B cell (primary cell): ENCODE results near the gene ARMH3. TPM values are rescaled to one million over a fixed set of nuclear protein-coding genes. Genes with fewer than 3 reads are reported as not detected.

Source experiments
- ATAC-seq: fragments of 200-7000 bp; cut with Tn5 transposase; one replicate; pipeline ENCODE4 v1.10.0; 2021; ENCODE audit warnings: low read depth, mild to moderate bottlenecking, moderate number of reproducible peaks, moderate library complexity
- CTCF ChIA-PET: fragments of 350-600 bp; sonication (Branson Sonifier 250); formaldehyde crosslinking; loops from one replicate; lab custom pipeline; 2021; ENCODE audit warnings: antibody characterized with exemption, inconsistent platforms; lab: Charles Lee
- POLR2A ChIA-PET: fragments of 350-600 bp; sonication (Branson Sonifier 250); formaldehyde crosslinking; loops from one replicate; lab custom pipeline; 2021; ENCODE audit warnings: antibody characterized with exemption; lab: Charles Lee
- DNase-seq: peaks from one replicate; pipeline ENCODE4 v3.0.0; 2013
- H2AFZ ChIP-seq: 2 replicates; pipeline ENCODE4 v1.6.1; 2012; ENCODE audit warnings: mild to moderate bottlenecking, low read depth, low read length; ENCODE audit not compliant: insufficient read depth, poor library complexity, severe bottlenecking
- H3K27ac ChIP-seq, 2 donors: 1 replicate in 1 of 2; 2 replicates in 1 of 2; pipeline ENCODE4 v1.5.1; 2012 to 2013; ENCODE audit warnings: low read length in 2 of 2, mild to moderate bottlenecking in 2 of 2, moderate library complexity in 1 of 2
- H3K27me3 ChIP-seq, 4 experiments: fragments of 200-600 bp in 1 of 4; sonication (generic) in 1 of 4; replicated peaks in 1 of 4; 1 replicate in 2 of 4; 2 replicates in 2 of 4; pipeline versions ENCODE4 v1.6.1 to v1.7.0; 2013 to 2016; ENCODE audit warnings: low read length in 3 of 4, mild to moderate bottlenecking in 2 of 4, mixed read lengths in 1 of 4, moderate library complexity in 1 of 4; ENCODE audit not compliant: insufficient read depth in 4 of 4, control insufficient read depth in 3 of 4; ENCODE audit errors: control extremely low read depth in 1 of 4
- H3K36me3 ChIP-seq, 2 experiments: replicated peaks in 1 of 2; 1 replicate in 1 of 2; 2 replicates in 1 of 2; pipeline versions ENCODE4 v1.6.1 to v1.7.1; 2013; ENCODE audit warnings: low read length in 1 of 2; ENCODE audit not compliant: insufficient read depth in 2 of 2, control insufficient read depth in 1 of 2; ENCODE audit errors: control extremely low read depth in 1 of 2, extremely low read depth in 1 of 2
- H3K4me1 ChIP-seq, 2 donors: fragments of 200-600 bp in 1 of 2; sonication (generic) in 1 of 2; 1 replicate in 1 of 2; 2 replicates in 1 of 2; pipeline versions ENCODE4 v1.5.1 to v1.6.1; 2013 to 2017; ENCODE audit warnings: low read length in 2 of 2; ENCODE audit not compliant: control insufficient read depth in 2 of 2, insufficient read depth in 2 of 2
- H3K4me2 ChIP-seq: replicated peaks from 2 replicates; pipeline ENCODE3; 2012; ENCODE audit warnings: mild to moderate bottlenecking, low read depth, low read length; ENCODE audit not compliant: poor library complexity, severe bottlenecking
- H3K4me3 ChIP-seq, 5 experiments: fragments of 200-600 bp in 1 of 5; sonication (generic) in 1 of 5; 1 replicate in 3 of 5; 2 replicates in 2 of 5; pipeline versions ENCODE4 v1.5.1 to v1.7.0; 2011 to 2016; ENCODE audit warnings: low read length in 4 of 5, mild to moderate bottlenecking in 4 of 5, low read depth in 2 of 5, control low read depth in 1 of 5, moderate library complexity in 1 of 5; ENCODE audit not compliant: insufficient read depth in 1 of 5; ENCODE audit errors: control extremely low read depth in 1 of 5, extremely low read depth in 1 of 5
- H3K79me2 ChIP-seq: fragments of 200-600 bp; sonication (generic); one replicate; pipeline ENCODE4 v1.6.0; 2016; ENCODE audit warnings: low read length; ENCODE audit not compliant: control insufficient read depth, insufficient read depth
- H3K9ac ChIP-seq: fragments of 200-600 bp; sonication (generic); 2 replicates; pipeline ENCODE4 v1.6.1; 2017; ENCODE audit warnings: mild to moderate bottlenecking, low read length, moderate library complexity
- H3K9me3 ChIP-seq, 3 donors: one replicate each; pipeline versions ENCODE4 v1.6.1 to v1.7.1; 2013; ENCODE audit warnings: low read length in 2 of 3; ENCODE audit not compliant: control insufficient read depth in 2 of 3, insufficient read depth in 1 of 3; ENCODE audit errors: control extremely low read depth in 1 of 3
- H4K20me1 ChIP-seq: 2 replicates; pipeline ENCODE4 v1.6.0; 2012; ENCODE audit warnings: mild to moderate bottlenecking, low read length; ENCODE audit not compliant: insufficient read depth, control insufficient read depth, poor library complexity, severe bottlenecking
- H3K27ac Mint-ChIP-seq: one replicate; pipeline ENCODE4 v1.8.0; 2021; ENCODE audit warnings: mixed read lengths
- H3K27me3 Mint-ChIP-seq: one replicate; pipeline ENCODE4 v1.8.0; 2021; ENCODE audit warnings: mixed read lengths
- H3K4me1 Mint-ChIP-seq: one replicate; pipeline ENCODE4 v1.8.0; 2021; ENCODE audit warnings: mixed read lengths
- H3K4me3 Mint-ChIP-seq: one replicate; pipeline ENCODE4 v1.8.0; 2021; ENCODE audit warnings: mixed read lengths
- H3K9me3 Mint-ChIP-seq: one replicate; pipeline ENCODE4 v1.8.0; 2022; ENCODE audit warnings: mixed read lengths; ENCODE audit not compliant: insufficient read depth
- CTCF ChIP-seq: fragments of 200-600 bp; IDR thresholded peaks from one replicate; pipeline ENCODE4 v1.8.0; 2022; ENCODE audit warnings: antibody characterized with exemption, mild to moderate bottlenecking
- EZH2 ChIP-seq: IDR thresholded peaks from 2 replicates; pipeline ENCODE4 v1.6.1; 2012; ENCODE audit warnings: borderline replicate concordance, low read depth, mild to moderate bottlenecking, moderate library complexity, low read length; ENCODE audit not compliant: insufficient read depth, poor library complexity, severe bottlenecking
- WGBS: methylation state at CpG from one replicate; pipeline ENCODE4 v1.1.5; 2013; ENCODE audit warnings: missing lambda C conversion rate; ENCODE audit not compliant: insufficient coverage; 5-methylcytosine and 5-hydroxymethylcytosine counted together
- intact Hi-C: fragments of 100-400 bp; cut with micrococcal nuclease; formaldehyde crosslinking; loops from one replicate; pipeline ENCODE4 v1.10.0; 2022
- polyA plus RNA-seq: library from polyadenylated mRNA; depleted of rRNA; stranded (reverse); fragments of >200 nt; gene quantifications from 2 replicates; pipeline ENCODE4 v1.2.3, GENCODE V29; 2012
- total RNA-seq, 2 donors: library from RNA; stranded (reverse); fragments of 120-200 nt in 1 of 2; gene quantifications; 1 replicate in 1 of 2; 2 replicates in 1 of 2; pipeline versions ENCODE4 v1.2.3 to v1.2.4, GENCODE V29; 2013 to 2022

Gene ARMH3
- total and polyA plus RNA-seq, 2 donors (not counting 1 experiment from before 2014, with no cell fraction given): 33.4 to 40.7 TPM

DNA sequence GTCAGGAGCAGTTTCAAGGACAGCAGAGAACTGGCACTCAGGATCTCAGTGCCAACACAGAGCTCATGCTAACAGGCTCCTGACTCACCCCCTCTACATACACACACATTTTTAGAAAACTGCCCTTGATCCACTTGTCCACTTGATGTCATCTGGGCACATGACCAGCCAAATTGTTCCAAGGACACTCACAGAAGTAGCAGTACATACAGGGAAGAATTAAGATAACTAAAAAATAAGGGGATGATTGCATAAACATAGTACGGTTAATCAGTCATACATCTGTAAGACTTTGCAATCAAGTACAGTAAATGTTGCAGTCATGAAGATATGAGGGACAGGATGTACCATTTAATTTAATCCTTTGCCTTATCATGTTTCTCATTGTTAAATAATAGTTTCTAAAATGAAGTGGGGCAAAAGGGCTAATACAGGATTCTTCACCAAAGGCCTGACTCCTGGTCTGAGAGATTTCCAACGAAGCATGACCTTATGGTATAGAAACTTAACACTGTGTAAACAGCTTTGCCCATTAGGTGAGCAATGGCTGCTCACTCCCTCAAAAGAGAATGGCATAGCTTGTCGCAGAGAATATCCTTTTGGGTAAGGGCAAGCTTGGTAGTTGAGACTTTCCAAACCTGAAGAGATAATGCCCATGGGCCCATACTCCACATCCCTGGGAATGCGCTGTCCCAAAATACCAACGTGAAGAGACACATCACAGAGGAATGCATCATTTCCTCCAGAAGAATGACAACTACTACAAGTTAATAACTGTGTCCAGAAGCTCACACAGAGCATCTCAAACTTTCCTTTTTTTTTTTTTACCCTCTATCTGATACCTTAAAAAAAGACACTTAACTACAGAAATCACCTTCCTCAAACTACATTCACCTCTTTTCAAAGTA lies 94.1 kb downstream of the ARMH3 start:
- ChIA-PET CTCF (interaction anchor here (0.6 to 2.2 kb wide), 6 partner anchors 9 to 121 kb away, joined by 3 to 9 read pairs (median 4); no protein-coding TSS in a partner anchor), POLR2A (no interaction called here)
- Histone ChIP-seq H3K9me3 (no peaks in the 10 kb centered on the region), H3K9ac (no peak overlapping the region), H3K79me2 (peaks cover 6% of the 10 kb centered on the region), H3K36me3 (peaks cover 3 to 14% of the 10 kb centered on the region in 2 experiments), H2AFZ (no peak overlapping the region), H3K4me1 (peaks cover 35 to 51% of the 10 kb centered on the region in 2 donors), H3K27me3 (no peaks in the 10 kb centered on the region), H3K4me3 (no peak overlapping the region), H3K27ac (peak overlapping the region in 1 of 2 donors; percentile 60), H4K20me1 (no peaks in the 10 kb centered on the region), H3K4me2 (no peak overlapping the region)
- H3K27ac Mint-ChIP-seq: peak overlapping the region; percentile 65
- DNase-seq: no peak
- peaks cover 58% of the 10 kb centered on the region for H3K4me1 Mint-ChIP-seq
- ATAC-seq: no peak
- no peak overlapping the region for H3K4me3 Mint-ChIP-seq
- intact Hi-C loops: no loop called here
- WGBS: 80% methylated on average over 3 of the region's 5 CpGs
- H3K27me3 Mint-ChIP-seq: no peaks in the 10 kb centered on the region
- H3K9me3 Mint-ChIP-seq: no peaks in the 10 kb centered on the region
- TF ChIP-seq EZH2: no peak
- no peak for TF ChIP-seq CTCF

DNA sequence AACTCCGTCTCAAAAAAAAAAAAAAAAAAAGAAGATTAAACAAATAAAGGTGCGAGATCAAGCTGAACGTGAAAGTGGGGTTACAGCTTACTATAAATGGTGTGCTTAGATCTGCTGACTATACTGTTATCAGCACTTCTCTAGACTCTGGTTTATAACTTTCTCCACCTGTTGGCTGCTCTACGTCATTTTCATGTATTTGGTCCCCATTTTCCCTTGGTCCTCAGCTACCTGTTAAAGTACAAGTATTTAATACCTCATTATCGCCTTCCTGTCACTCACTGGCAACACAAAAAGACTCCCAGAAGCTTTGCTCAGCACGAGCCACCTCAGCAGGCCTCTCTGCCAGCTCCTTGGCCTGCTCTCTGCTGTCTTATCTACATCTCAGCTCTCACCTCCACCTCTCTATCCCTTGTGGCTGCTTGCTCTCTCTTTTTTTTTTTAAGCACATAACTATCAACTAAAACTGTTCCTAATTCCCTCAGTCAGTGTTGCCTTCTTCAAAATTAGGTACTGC lies 95.0 kb downstream of the ARMH3 start:
- Histone ChIP-seq H4K20me1 (no peaks in the 10 kb centered on the region), H3K79me2 (peaks cover 6% of the 10 kb centered on the region), H3K9me3 (no peaks in the 10 kb centered on the region), H3K4me3 (no peak overlapping the region), H3K9ac (no peak overlapping the region), H3K27me3 (no peaks in the 10 kb centered on the region), H3K36me3 (peaks cover 3 to 14% of the 10 kb centered on the region in 2 experiments), H2AFZ (no peak overlapping the region), H3K27ac (peak overlapping the region in 1 of 2 donors; percentile 60), H3K4me2 (no peak overlapping the region), H3K4me1 (peaks cover 26 to 42% of the 10 kb centered on the region in 2 donors)
- Mint-ChIP-seq H3K4me1 (peaks cover 53% of the 10 kb centered on the region), H3K27ac (peak overlapping the region; percentile 27), H3K9me3 (no peaks in the 10 kb centered on the region), H3K4me3 (no peak overlapping the region), H3K27me3 (no peaks in the 10 kb centered on the region)
- TF ChIP-seq EZH2 (no peak), CTCF (no peak)
- intact Hi-C loops: no loop called here
- ATAC-seq (no peak), DNase-seq (no peak)
- WGBS: 98% methylated on average over 3 of the region's 6 CpGs
- ChIA-PET POLR2A (no interaction called here), CTCF (interaction anchor here (0.6 to 2.2 kb wide), 4 partner anchors 8 to 120 kb away, joined by 3 to 9 read pairs (median 4); no protein-coding TSS in a partner anchor)
